Measurements from ENCODE around the gene NPY4R2.
"Not testable (repeated sequence)": the region's sequence is repeated elsewhere in the genome, so short reads cannot be mapped to it uniquely, and the experiment has no call there.

NPY4R2 gene, protein sequence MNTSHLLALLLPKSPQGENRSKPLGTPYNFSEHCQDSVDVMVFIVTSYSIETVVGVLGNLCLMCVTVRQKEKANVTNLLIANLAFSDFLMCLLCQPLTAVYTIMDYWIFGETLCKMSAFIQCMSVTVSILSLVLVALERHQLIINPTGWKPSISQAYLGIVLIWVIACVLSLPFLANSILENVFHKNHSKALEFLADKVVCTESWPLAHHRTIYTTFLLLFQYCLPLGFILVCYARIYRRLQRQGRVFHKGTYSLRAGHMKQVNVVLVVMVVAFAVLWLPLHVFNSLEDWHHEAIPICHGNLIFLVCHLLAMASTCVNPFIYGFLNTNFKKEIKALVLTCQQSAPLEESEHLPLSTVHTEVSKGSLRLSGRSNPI
- total RNA-seq = 0 reads per million in 3 experiments

DNA sequence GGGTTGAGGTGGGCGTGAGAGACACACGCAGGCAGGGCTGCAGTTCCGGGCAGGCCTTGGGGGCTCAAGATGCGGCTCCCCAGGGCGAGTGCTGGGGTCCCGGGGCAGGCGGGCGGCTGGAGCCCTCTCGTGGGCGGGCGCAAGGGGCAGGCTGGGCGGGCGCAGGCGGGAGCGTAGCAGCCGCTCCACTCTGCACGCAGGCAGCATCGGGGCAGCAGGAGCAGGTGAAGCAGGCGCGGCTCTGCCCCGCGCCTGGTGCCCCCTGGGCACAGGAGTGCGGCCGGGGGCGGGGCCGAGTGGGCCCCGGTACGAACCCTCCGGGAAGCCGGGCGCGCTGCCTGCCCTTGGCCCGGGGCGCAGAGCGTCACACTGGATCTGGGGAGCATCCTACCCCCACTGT, at the start of gene NPY4R2:
NPY4R2 (plus strand) TSS at position 188 of the 400 bp plus-strand sequence. CDS start 3,326 bp downstream, outside the sequence.
- not testable (repeated sequence) for DNase-seq

DNA sequence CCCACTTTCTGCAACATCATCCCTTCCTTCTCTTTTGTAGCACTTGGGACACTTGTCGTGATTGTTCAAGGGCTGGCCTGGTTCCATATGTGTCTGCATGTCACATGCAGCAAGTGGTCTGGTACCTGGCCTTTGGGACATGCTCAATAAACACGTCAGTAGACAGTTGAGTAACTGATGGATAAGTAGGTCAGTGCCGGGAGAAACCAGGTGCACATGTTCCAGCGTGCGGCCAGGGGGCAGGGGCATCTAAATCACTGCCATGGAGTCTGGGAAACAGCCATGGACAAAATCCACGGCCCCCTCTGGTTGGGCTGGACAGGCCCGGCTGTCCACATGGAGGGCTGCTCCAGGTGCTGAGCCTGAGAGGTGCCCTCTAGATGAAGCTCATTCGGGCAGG, 47.6 kb upstream of the NPY4R2 start:
- not testable (repeated sequence) for DNase-seq

GRCh38 chr10:47871485-47872180, 46.8 kb upstream of the NPY4R2 start:
- not testable (repeated sequence) for DNase-seq

- DNase-seq = not testable (repeated sequence)
Observed at GRCh38 chr10:47872236-47872635, 46.2 kb upstream of the NPY4R2 start.

GRCh38 chr10:47884239-47884638, 34.2 kb upstream of the NPY4R2 start:
- not testable (repeated sequence) for DNase-seq

DNA sequence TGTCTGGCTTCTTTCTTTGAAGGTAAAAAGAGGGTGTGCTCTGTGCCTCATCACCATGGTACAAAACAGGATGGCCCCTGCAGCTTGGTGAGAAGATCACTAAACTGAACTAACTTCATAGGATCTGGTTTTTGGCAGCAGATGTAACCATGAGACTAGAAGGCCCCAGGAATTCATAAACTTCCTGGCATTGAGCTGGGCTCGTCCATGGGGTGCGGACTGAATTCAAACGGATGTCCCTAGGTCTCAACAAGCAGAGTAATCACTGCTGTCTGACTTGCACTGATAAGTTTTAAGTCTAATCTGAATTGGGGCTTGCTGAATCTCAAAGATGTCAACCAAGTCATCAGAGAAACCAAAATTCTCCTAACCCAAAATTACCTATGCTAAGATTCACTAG, 33.5 kb upstream of the NPY4R2 start:
- DNase-seq = not testable (repeated sequence)

DNA sequence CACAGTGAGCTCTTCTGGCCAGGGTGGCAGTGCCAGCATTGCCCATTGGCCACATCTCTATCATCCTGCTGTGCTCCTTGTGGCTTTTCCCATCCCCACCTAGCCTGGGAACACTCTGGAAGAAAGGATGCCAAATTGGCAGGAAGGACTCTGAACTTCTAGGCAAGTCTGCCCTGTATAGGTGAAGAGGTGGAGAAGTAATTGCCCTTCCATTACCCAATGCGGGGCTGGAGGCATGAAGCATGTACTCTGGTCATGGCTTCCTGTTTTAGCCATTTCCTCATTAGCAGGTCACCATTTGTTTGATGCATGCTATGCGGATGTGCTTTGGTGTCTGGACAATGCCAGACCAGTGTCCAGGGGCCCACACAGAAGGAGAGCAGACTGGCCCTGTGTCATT, 32.1 kb upstream of the NPY4R2 start:
- not testable (repeated sequence) for DNase-seq

- DNase-seq = not testable (repeated sequence)
Observed at GRCh38 chr10:47886827-47887226, 31.6 kb upstream of the NPY4R2 start.

DNA sequence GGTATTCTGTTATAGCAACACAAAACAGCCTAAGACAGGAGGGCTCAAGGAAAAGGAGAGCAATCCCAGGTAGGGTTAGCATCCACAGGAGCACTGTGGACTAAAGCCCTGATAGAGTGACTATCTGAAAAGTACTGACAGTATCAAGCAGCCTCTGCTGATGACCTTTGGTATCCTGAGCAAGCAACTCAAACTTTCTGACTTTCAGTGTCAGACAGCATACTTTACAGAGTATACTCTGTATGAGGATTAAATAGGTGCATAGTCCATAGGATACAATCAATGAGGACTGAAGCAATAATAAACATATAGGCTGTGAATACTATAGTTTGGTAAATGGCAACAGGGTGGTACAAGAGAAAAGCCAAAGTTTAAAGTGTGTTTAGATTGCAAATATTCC, 27.7 kb upstream of the NPY4R2 start:
- DNase-seq = not testable (repeated sequence)

DNA sequence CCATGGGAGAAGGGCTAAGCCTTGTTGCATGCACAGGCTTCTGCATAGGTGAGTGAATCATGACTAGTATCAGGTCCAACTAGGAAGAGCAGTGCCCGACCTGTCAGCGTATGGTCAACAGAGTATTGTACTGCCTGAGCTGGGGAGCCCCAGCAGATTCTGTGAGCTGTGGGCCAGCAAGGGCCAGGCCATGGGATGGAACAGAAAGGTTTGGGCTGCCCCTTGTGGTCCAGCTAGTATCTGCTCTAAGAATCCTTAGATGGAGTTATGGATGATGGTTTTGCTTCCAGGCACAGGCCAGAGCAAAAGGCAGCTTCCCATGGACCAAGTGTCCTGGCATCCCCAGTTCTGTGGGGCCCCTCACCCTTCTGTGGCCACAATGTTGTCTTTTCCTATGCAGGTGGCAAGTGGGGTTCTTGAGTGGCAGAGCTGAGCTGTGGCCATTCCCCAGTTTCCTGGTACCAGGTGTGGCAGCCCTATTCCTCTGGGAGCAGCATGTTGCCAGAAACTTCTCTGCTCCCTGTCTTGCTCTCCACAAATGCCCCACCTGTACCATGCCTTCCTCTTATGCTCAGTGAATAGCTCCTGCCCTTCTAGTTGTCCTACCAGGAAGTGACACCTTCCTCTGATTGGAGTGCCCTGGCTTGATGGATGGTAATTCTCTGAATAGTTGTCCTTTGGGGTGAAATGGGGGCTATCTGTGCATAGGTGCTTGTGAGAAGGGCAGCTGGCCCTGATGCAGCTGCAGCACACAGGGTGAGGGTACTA, 25.8 kb upstream of the NPY4R2 start:
- DNase-seq = not testable (repeated sequence)

GRCh38 chr10:47894571-47894970, 23.9 kb upstream of the NPY4R2 start:
- DNase-seq = not testable (repeated sequence)

GRCh38 chr10:47897813-47898212, 20.6 kb upstream of the NPY4R2 start:
- not testable (repeated sequence) for DNase-seq

- not testable (repeated sequence) for DNase-seq
Observed at GRCh38 chr10:47909333-47909732, 9.1 kb upstream of the NPY4R2 start.

- DNase-seq = not testable (repeated sequence)
Observed at GRCh38 chr10:47910486-47910885, 8.0 kb upstream of the NPY4R2 start.

- not testable (repeated sequence) for DNase-seq
Observed at GRCh38 chr10:47914052-47914451, 4.4 kb upstream of the NPY4R2 start.

- DNase-seq = not testable (repeated sequence)
Observed at GRCh38 chr10:47915849-47916548, 2.5 kb upstream of the NPY4R2 start.

DNA sequence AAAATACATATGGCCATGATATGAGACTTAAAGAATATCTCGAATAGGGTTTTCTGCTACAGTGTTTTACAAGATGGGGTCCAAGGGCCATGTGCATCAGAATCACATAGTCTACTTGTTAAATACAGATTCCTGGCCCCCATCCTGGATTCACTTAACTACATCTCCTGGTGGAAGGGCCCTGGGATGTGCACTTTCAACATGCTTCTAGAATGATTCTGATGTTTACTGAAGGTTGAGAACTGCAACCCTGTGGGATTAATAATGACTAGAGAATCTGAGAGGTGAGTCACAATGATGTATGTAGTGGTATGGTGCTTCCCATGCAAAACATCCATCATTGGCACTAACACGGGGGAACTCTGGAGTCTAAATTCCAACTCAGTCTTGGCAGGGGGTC, 2.1 kb downstream of the NPY4R2 start:
- not testable (repeated sequence) for DNase-seq

GRCh38 chr10:47922503-47922902, 4.0 kb downstream of the NPY4R2 start:
- not testable (repeated sequence) for DNase-seq

DNA sequence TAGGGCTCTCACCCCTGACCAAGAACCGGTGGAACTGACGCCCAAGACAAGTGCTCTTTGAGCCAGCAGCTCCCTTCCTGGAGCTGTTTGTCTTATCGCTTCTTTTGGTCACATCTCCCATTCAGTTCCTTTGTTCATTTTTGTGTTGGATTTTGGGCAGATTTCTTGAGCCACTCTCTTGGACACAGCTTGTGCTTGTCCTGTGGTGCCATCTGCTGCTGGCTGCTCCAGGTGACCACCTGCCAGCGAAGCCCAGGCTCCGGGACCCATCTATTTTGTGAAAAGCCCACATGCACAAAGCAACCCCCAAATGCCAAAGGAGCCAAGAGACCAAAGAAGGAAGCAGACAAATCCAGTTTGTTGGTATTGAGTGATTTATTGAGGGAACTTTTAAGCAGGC, 6.2 kb downstream of the NPY4R2 start:
- not testable (repeated sequence) for DNase-seq

DNA sequence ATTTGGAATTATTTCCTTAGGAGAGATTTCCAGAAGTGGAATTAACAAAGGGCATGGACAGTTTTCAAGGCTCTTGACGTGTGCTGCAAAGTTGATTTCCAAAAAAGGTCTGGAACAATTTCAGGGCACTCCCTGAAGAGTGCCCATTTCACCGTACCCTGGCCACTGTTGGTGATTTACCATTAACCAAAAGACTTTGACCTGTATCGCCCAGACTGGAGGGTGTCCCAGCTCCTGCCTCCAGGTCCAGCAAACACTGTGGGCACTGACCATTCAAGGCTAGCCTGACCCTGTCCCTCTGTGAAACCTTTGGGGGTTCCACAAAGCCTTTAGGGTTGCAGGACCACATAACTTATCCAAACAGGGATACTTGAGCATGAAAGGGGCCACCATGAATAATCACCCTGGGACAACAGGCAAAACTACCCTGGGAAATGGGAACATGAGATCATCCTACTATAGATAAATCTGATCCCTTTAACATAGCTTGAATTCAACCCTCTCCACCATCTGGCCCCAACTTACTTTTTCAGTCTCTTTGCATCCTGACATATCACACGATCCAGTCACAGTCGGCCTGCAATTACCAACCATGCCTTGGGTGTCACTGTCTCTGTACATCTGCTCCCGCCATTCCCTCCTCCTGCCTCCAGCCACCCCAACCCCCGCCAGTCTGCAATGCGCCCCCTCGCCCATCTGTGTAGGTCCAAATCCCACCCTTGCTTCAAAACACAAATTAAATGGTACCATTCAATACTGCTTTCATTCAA, 8.9 kb downstream of the NPY4R2 start:
- DNase-seq = not testable (repeated sequence)

- DNase-seq = not testable (repeated sequence)
Observed at GRCh38 chr10:47928225-47928624, 9.8 kb downstream of the NPY4R2 start.

- not testable (repeated sequence) for DNase-seq
Observed at GRCh38 chr10:47932824-47933223, 14.4 kb downstream of the NPY4R2 start.
